ENCODE measurements around the gene TNFRSF1A.

DNA sequence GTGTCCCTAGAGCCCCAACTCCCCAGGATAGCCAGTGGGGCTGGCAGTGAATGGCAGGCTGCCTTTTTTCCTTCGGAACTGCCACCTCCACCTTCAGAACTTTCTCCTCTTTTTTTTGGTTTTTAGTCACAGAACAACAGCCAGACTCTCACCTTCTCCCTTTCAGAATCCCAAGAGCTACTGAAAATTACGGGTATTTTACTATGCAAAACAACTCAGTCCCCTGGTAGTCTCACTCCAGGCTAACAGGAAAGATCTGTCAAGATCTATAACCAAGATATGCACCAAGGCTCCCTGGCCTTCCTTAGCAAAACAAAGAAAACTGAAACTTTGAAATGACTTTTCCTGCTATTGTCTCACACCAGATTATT, 18.9 kb downstream of the TNFRSF1A start:
- TF ChIP-seq, protein P1, sequence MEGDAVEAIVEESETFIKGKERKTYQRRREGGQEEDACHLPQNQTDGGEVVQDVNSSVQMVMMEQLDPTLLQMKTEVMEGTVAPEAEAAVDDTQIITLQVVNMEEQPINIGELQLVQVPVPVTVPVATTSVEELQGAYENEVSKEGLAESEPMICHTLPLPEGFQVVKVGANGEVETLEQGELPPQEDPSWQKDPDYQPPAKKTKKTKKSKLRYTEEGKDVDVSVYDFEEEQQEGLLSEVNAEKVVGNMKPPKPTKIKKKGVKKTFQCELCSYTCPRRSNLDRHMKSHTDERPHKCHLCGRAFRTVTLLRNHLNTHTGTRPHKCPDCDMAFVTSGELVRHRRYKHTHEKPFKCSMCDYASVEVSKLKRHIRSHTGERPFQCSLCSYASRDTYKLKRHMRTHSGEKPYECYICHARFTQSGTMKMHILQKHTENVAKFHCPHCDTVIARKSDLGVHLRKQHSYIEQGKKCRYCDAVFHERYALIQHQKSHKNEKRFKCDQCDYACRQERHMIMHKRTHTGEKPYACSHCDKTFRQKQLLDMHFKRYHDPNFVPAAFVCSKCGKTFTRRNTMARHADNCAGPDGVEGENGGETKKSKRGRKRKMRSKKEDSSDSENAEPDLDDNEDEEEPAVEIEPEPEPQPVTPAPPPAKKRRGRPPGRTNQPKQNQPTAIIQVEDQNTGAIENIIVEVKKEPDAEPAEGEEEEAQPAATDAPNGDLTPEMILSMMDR (IDR thresholded peaks at IDR 0.05; ENCODE audit: low read depth, low read length, poor library complexity, severe bottlenecking) = no peak
- no peak for TF ChIP-seq EZH2phosphoT487 (IDR thresholded peaks at IDR 0.05; ENCODE audit: borderline replicate concordance, low read length)

Measured in DOHH2 (cell line).